Endodermal cell (in vitro differentiated cells): ENCODE measurements around the gene LRCH1. TPM values are rescaled to one million over a fixed set of nuclear protein-coding genes. Genes with fewer than 3 reads are reported as not detected.

Experiments
- DNase-seq: peaks from one replicate; pipeline ENCODE4 v3.0.0-alpha.2; 2017
- H3K27ac ChIP-seq: 2 replicates; pipeline ENCODE4 v1.5.1; 2013; ENCODE audit warnings: mild to moderate bottlenecking, low read depth, low read length, moderate library complexity
- H3K27me3 ChIP-seq: 2 replicates; pipeline ENCODE4 v1.6.1; 2013; ENCODE audit warnings: mild to moderate bottlenecking, low read length, moderate library complexity; ENCODE audit not compliant: insufficient read depth, control insufficient read depth, poor library complexity, severe bottlenecking
- H3K36me3 ChIP-seq: 2 replicates; pipeline ENCODE4 v1.7.0; 2013; ENCODE audit warnings: mild to moderate bottlenecking, low read length, moderate library complexity; ENCODE audit not compliant: control insufficient read depth, insufficient read depth
- H3K4me1 ChIP-seq: one replicate; pipeline ENCODE4 v1.7.0; 2013; ENCODE audit warnings: low read length; ENCODE audit not compliant: control insufficient read depth, insufficient read depth
- H3K4me3 ChIP-seq: 2 replicates; pipeline ENCODE4 v1.5.1; 2013; ENCODE audit warnings: mild to moderate bottlenecking, low read length, moderate library complexity
- H3K9ac ChIP-seq: 2 replicates; pipeline ENCODE4 v1.6.1; 2013; ENCODE audit warnings: mild to moderate bottlenecking, low read length, moderate library complexity; ENCODE audit not compliant: poor library complexity, severe bottlenecking; ENCODE audit errors: extremely low read depth
- H3K9me3 ChIP-seq: 2 replicates; pipeline ENCODE4 v1.6.1; 2013; ENCODE audit warnings: mild to moderate bottlenecking, low read length, moderate library complexity; ENCODE audit not compliant: control insufficient read depth
- H3K27ac Mint-ChIP-seq: 2 replicates; pipeline ENCODE4 v1.8.0; 2020; ENCODE audit warnings: mixed read lengths
- H3K27me3 Mint-ChIP-seq: 2 replicates; pipeline ENCODE4 v1.8.0; 2021; ENCODE audit warnings: mild to moderate bottlenecking, mixed read lengths; ENCODE audit not compliant: insufficient read depth
- H3K36me3 Mint-ChIP-seq: 2 replicates; pipeline ENCODE4 v1.8.0; 2020; ENCODE audit warnings: low read depth, mixed read lengths
- H3K4me1 Mint-ChIP-seq: 2 replicates; pipeline ENCODE4 v1.8.0; 2020; ENCODE audit warnings: mixed read lengths
- H3K4me3 Mint-ChIP-seq: 2 replicates; pipeline ENCODE4 v1.8.0; 2020; ENCODE audit warnings: mild to moderate bottlenecking, moderate library complexity, mixed read lengths
- H3K9me3 Mint-ChIP-seq: 2 replicates; pipeline ENCODE4 v1.8.0; 2020; ENCODE audit warnings: mild to moderate bottlenecking, mixed read lengths
- CTCF ChIP-seq: fragments of 200-600 bp; sonication (generic); conservative IDR thresholded peaks from 2 replicates; pipeline ENCODE4 v1.5.0; 2021; ENCODE audit warnings: antibody characterized with exemption, mild to moderate bottlenecking
- WGBS, 2 experiments: methylation state at CpG; one replicate each; pipeline versions ENCODE4 v1.1.5 to v1.1.7; 2013; ENCODE audit warnings: missing lambda C conversion rate in 2 of 2, mixed read lengths in 1 of 2; ENCODE audit not compliant: insufficient coverage in 1 of 2, insufficient read length in 1 of 2; 5-methylcytosine and 5-hydroxymethylcytosine counted together
- total RNA-seq, 2 donors: library from RNA; stranded (reverse); fragmentation: NEBNext Ultra II Directional in 1 of 2; extraction: Animal tissue kit (Norgen Biotek cat#: 25700) in 1 of 2; gene quantifications; 2 replicates in 1 of 2; 3 replicates in 1 of 2; pipeline ENCODE4 v1.2.1, GENCODE V29; 2021

The LRCH1 gene
- total RNA-seq, 2 donors from 2014 or later = 8.1 to 11.8 TPM

- no peaks in the 10 kb centered on the region for H3K9me3 ChIP-seq
- Mint-ChIP-seq H3K9me3 (no peaks in the 10 kb centered on the region), H3K36me3 (peaks cover 38% of the 10 kb centered on the region), H3K27ac (no peak overlapping the region), H3K4me1 (peaks cover 7% of the 10 kb centered on the region), H3K4me3 (no peak overlapping the region), H3K27me3 (no peaks in the 10 kb centered on the region)
- peaks cover 14% of the 10 kb centered on the region for H3K36me3 ChIP-seq
- no peak overlapping the region for H3K27ac ChIP-seq
- H3K9ac ChIP-seq = no peak overlapping the region
- TF ChIP-seq CTCF = no peak
- peaks cover 6% of the 10 kb centered on the region for H3K4me1 ChIP-seq
- DNase-seq = no peak
- H3K27me3 ChIP-seq = no peaks in the 10 kb centered on the region
- no peak overlapping the region for H3K4me3 ChIP-seq
Observed at GRCh38 chr13:46771693-46772092, 218.7 kb downstream of the LRCH1 start.

GRCh38 chr13:46773541-46773940, 220.6 kb downstream of the LRCH1 start:
- no peak overlapping the region for H3K27ac Mint-ChIP-seq
- no peak overlapping the region for H3K4me3 Mint-ChIP-seq
- DNase-seq = no peak
- H3K4me3 ChIP-seq = no peak overlapping the region
- H3K27me3 ChIP-seq = no peaks in the 10 kb centered on the region
- no peaks in the 10 kb centered on the region for H3K27me3 Mint-ChIP-seq
- TF ChIP-seq CTCF = no peak
- 66% methylated on average over 2 of the region's 2 CpGs; no CpG with 5 or more reads in 1 of the 2 experiments for WGBS, 2 experiments
- H3K9me3 ChIP-seq = no peaks in the 10 kb centered on the region
- H3K36me3 Mint-ChIP-seq = peaks cover 46% of the 10 kb centered on the region
- H3K4me1 ChIP-seq = peaks cover 6% of the 10 kb centered on the region
- no peak overlapping the region for H3K27ac ChIP-seq
- H3K9ac ChIP-seq = no peak overlapping the region
- H3K9me3 Mint-ChIP-seq = no peaks in the 10 kb centered on the region
- H3K4me1 Mint-ChIP-seq = peaks cover 7% of the 10 kb centered on the region
- H3K36me3 ChIP-seq = peaks cover 32% of the 10 kb centered on the region

DNA sequence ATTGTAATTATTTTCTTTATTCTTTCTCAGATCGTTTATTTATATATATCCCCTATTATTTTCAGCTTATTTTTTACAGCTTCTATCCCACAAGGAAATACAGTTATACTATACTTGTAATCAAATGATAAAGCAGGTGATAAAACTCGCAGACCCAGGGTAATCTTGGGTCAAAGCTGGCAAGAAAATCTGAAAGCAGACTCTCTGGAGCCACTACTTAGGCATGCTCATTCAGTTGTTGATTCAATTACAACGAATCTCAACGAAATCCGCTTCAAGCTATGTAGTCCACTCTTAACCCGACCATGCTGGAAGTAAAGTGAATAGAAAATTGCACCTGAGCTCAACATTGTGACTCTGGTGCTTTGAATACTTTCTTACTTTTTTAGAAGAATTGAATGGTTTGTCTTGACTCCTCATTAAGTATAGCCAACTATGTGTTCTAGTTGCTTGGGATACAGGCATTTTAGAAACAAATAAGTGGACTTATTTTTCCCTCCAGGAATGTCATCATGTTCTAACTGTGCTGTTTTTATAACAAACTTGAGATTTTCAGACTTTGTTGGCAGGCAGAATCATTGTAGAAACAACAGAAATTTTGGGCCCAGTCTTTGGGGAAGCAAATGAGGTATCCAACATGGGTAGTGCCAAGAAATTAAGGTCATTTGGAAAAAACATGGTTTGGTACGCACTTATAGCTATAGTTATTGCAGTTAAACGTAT, 222.6 kb downstream of the LRCH1 start:
- Mint-ChIP-seq H3K9me3 (no peaks in the 10 kb centered on the region), H3K4me3 (no peak overlapping the region), H3K27ac (no peak overlapping the region), H3K36me3 (peaks cover 47% of the 10 kb centered on the region), H3K27me3 (no peaks in the 10 kb centered on the region), H3K4me1 (peaks cover 2% of the 10 kb centered on the region)
- peaks cover 6% of the 10 kb centered on the region for H3K4me1 ChIP-seq
- H3K36me3 ChIP-seq = peaks cover 48% of the 10 kb centered on the region
- WGBS, 2 experiments = 92 to 100% methylated on average over 5 to 7 of the region's 8 CpGs
- no peak for DNase-seq
- H3K27ac ChIP-seq = no peak overlapping the region
- TF ChIP-seq CTCF = no peak
- no peaks in the 10 kb centered on the region for H3K27me3 ChIP-seq
- no peak overlapping the region for H3K4me3 ChIP-seq
- H3K9me3 ChIP-seq = no peaks in the 10 kb centered on the region
- H3K9ac ChIP-seq = no peak overlapping the region
